Measurements from ENCODE around the gene HIRA. TPM values are rescaled to one million over a fixed set of nuclear protein-coding genes. Genes with fewer than 3 reads are reported as not detected.

The HIRA gene
- total and polyA plus RNA-seq, 9 of the 15 experiments (the other 6 are each of a cell fraction or from before 2014, with no cell fraction given): 0.96 to 132 (median 58.4) TPM

DNA sequence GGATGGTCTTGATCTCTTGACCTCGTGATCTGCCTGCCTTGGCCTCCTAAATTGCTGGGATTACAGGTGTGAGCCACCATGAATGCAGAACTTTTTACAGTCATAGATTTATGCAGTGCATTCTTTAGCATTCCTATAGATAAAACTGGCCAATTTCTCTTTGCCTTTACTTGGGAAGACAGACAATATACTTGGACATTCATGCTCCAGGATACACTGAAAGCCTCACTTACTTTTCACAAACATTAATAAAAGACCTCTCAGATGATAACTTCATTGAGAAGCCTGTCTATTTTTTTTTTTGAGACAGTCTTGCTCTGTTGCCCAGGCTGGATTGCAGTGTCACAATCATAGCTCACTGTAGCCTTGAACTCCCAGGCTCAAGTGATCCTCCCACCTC lies 127.7 kb downstream of the HIRA start:
- in situ Hi-C loops (cut with MboI): no loop called here
- CTCF ChIA-PET (ENCODE audit: low intra/inter-chr PET ratio): no interaction called here
- WGBS (ENCODE audit: insufficient coverage, low coverage, missing lambda C conversion rate): 6% methylated on average over 1 of the region's 1 CpG

More for the DNA sequence above, 127.7 kb downstream of the HIRA start:
- POLR2A ChIA-PET: interaction anchor here (1.0 to 4.0 kb wide), 2 partner anchors 9 to 12 kb away, joined by 5 to 32 read pairs; partner anchors contain the start of gene CLTCL1
- H3K9me3 ChIP-seq (replicated peaks; ENCODE audit: control insufficient read depth, insufficient read depth, low read depth, low read length): no peaks in the 10 kb centered on the region
- H3K9ac ChIP-seq (ENCODE audit: insufficient read depth in 1 of 2, low read depth in 2 of 2, low read length in 2 of 2): no peak overlapping the region
- intact Hi-C loops (cut with micrococcal nuclease): loop anchor here (5.0 kb wide), 2 partner anchors 44 to 129 kb away; partner anchors contain the start of genes HIRA and MRPL40
- H3K4me2 ChIP-seq (ENCODE audit: insufficient read depth, low read length): no peak overlapping the region
- H3K27me3 ChIP-seq (ENCODE audit: control insufficient read depth in 2 of 2, insufficient read depth in 2 of 2, low read length in 2 of 2): peaks cover 16 to 21% of the 10 kb centered on the region in 2 experiments; a peak in 4 of 5 replicates
- H3K36me3 ChIP-seq (ENCODE audit: control insufficient read depth, insufficient read depth, low read length): no peaks in the 10 kb centered on the region
- DNase-seq (ENCODE audit: extremely low read depth in 1 of 4, low spot score in 3 of 4): no peak
- no peaks in the 10 kb centered on the region for H3K4me1 ChIP-seq (replicated peaks in 1 of 2; ENCODE audit: control insufficient read depth in 2 of 2, insufficient read depth in 2 of 2, low read length in 2 of 2)
- no peaks in the 10 kb centered on the region for H3K79me2 ChIP-seq (ENCODE audit: control insufficient read depth, insufficient read depth, low read length)
- BruUV-seq (replicated peaks): no TSS peak
- no peak overlapping the region for H3K27ac ChIP-seq (ENCODE audit: extremely low read depth, low read depth, low read length)
- no peak for FAIRE-seq
- no peak for TF ChIP-seq ZNF274 (IDR thresholded peaks at IDR 0.05; ENCODE audit: borderline replicate concordance, low read depth, low read length)
- no peak for TF ChIP-seq RFX1 (IDR thresholded peaks at IDR 0.05)
- no peak for TF ChIP-seq CXXC5 (CRISPR knock-in tag; IDR thresholded peaks at IDR 0.05)
- no peak for TF ChIP-seq PTRF (tag; IDR thresholded peaks at IDR 0.05)
- TF ChIP-seq ZNF699 (CRISPR knock-in tag; IDR thresholded peaks at IDR 0.05; ENCODE audit: insufficient replicate concordance): peak; percentile 56
- peak; percentile 0 for TF ChIP-seq PHF20 (IDR thresholded peaks at IDR 0.05; ENCODE audit: partially characterized antibody)
- no peak for TF ChIP-seq POLR2AphosphoS2 (IDR thresholded peaks at IDR 0.05; ENCODE audit: low read length)
- TF ChIP-seq, protein P1, sequence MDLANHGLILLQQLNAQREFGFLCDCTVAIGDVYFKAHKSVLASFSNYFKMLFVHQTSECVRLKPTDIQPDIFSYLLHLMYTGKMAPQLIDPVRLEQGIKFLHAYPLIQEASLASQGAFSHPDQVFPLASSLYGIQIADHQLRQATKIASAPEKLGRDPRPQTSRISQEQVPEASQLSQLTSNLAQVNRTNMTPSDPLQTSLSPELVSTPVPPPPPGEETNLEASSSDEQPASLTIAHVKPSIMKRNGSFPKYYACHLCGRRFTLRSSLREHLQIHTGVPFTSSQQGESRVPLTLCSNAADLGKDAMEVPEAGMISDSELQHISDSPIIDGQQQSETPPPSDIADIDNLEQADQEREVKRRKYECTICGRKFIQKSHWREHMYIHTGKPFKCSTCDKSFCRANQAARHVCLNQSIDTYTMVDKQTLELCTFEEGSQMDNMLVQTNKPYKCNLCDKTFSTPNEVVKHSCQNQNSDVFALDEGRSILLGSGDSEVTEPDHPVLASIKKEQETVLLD (IDR thresholded peaks at IDR 0.05): no peak
- no peak overlapping the region for H2AFZ ChIP-seq (ENCODE audit: low read depth, low read length)
- no peaks in the 10 kb centered on the region for H3K9me1 ChIP-seq (ENCODE audit: control insufficient read depth, insufficient read depth, low read length)
- no peak for ATAC-seq
- H3K4me3 ChIP-seq: no peak overlapping the region
- H4K20me1 ChIP-seq (replicated peaks; ENCODE audit: control insufficient read depth, insufficient read depth, low read length): no peaks in the 10 kb centered on the region
